OCI-M2 (cell line): Measurements from ENCODE around the gene MYRFL.
"Not testable (repeated sequence)": the region's sequence is repeated elsewhere in the genome, so short reads cannot be mapped to it uniquely, and the experiment has no call there.

Experiments
- DNase-seq: peaks from one replicate; lab custom pipeline; 2025; ENCODE audit not compliant: unreplicated experiment; lab: John Stamatoyannopoulos, UW

The MYRFL gene

GRCh38 chr12:69840727-69841126, 15.7 kb downstream of the MYRFL start:
- DNase-seq, result no peak

DNA sequence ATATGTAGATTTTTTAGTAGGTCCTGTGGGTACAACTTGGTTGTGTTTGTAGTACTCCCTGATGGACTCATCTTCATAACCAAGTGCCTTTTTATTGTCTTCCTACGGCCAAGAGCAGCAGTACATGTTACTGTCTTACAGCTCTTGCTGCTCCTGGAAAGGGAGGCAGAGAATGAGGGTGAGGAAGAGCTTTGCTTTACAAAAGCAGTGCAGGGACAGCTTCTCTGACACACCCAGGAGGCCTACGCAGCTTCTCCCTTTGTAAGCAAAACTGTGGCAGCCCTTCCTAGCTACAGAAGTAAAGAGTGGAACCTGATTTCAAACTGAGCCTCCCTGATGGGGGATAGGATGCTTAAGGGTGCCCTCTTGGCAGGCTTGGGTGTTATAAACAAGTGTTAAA, 18.6 kb downstream of the MYRFL start:
- no peak for DNase-seq

- DNase-seq, result no peak
Measured at GRCh38 chr12:69844416-69844815, 19.4 kb downstream of the MYRFL start.

DNA sequence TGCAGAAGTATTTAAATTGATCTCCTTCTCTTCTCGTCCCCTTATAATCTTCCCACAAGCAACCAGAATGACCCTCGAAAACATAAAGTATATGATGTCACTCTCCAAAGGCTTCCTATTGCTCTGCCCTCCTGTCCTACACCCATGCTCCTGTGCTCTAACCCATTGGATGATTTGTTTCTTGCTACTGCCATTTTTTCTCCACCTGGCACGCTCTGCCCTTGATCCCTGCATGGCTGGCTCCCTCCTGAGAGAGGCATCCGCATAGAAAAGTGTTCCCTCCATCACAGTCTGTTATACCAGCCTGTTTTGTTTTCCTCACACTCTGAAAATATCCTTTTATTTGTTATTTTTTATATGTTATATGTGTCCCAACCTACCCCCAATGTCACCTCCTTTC, 19.8 kb downstream of the MYRFL start:
- DNase-seq, result no peak

DNA sequence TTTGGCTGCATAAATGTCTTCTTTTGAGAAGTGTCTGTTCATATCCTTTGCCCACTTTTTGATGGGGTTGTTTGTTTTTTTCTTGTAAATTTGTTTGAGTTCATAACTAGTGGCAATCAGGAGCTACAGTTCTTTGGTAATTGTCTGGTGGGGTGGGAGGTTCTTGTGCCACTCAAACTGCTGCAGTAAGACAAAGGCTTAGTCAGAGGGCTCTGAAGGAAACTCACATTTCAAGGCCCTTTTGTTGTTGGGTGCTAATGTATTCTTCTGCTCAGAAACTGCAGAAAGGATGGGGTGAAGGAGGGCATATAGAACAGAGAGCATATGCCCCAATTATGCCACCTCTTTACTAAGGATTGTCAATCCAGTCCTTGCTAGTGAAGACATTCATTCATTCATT, 21.9 kb downstream of the MYRFL start:
- no peak for DNase-seq

- no peak for DNase-seq
Measured at GRCh38 chr12:69851976-69852375, 26.9 kb downstream of the MYRFL start.

- not testable (repeated sequence) for DNase-seq
Measured at GRCh38 chr12:69853176-69853961, 28.3 kb downstream of the MYRFL start.

GRCh38 chr12:69866698-69867097, 41.7 kb downstream of the MYRFL start:
- DNase-seq, result no peak

- no peak for DNase-seq
Measured at GRCh38 chr12:69868695-69869094, 43.7 kb downstream of the MYRFL start.

- no peak for DNase-seq
Measured at GRCh38 chr12:69872804-69873203, 47.8 kb downstream of the MYRFL start.

GRCh38 chr12:69873429-69873828, 48.4 kb downstream of the MYRFL start:
- no peak for DNase-seq

DNA sequence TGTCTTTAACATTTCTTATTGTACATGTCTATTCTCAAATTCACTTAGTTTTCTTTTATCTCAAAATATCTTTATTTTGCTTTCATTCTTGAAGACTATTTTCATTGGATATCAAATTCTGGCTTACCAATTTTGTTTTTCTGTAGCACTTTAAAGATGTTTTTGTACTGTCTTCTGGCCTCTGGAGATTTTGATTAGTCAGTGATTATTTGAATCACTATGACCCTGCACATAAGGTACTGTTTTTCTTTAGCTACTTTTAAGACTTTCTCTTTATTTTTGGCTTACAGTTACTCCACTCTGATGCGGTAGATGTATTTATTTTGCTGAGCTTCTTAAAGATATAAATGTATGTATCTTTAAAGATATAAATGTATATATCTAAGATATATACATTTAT, 49.6 kb downstream of the MYRFL start:
- no peak for DNase-seq

DNA sequence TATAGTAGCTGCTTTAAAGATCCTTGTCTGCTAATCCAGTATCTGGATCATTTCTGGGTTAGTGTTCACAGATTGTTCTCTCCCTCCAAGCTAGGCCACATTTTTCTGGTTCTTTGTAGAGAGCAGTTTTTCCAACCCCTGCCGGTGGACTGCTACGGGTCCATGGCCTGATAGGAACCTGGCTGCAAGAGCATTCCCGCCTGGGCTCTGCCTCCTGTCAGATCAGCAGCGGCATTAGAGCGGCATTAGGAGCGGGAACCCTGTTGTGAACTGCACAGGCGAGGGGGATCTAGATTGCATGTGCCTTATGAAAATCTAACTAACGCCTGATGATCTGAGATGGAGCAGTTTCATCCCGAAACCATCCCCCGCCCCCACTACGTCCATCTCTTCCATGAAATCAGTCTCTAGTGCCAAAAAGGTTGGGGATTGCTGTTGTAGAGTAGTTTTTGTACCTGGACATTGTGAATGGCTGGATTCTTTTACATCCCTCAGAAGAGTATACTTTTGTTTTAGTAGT, 50.4 kb downstream of the MYRFL start:
- no peak for DNase-seq

DNA sequence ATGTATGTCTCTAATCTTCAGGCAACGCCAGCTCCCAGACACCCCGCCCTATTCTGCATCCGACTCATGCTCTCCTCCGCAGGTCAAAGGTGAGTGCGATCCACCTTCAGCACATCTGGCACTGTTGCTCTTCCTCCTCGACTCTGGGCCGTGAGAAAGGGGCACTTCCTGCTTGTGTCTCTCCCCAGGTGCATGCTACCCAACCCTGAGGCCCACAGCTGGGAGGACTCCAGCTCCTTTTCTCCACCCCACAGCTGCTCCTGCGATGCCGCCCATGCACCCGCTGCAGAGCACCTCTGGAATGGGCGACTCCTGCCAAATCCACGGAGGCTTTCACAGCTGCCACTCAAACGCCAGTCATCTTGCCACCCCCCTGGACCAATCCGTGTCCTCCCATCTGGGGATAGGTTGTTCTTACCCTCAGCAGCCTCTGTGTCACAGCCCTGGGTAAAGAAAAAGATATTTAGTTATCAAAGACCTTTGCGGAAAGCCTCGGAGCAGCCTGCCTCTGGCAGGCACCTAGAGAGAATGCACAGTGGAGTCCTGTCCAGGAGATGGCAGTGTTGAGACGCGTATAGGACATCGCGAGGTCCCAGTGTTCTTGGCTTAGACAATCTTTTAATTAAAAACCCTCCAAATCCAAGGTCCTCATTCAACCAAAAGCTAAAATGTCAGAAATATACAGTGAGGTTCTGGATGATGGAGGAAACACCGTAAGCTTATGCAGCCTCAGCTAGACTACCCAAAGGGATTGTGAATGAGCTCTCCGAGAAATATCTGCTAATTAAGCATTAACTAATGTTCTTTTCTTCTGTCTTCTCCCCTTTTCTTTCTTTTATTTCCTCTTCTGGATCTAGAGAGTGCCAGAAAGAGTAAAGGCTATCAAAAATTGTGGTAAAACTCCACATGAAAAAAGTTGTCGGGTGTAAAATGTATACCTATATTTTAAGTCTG, 54.3 kb downstream of the MYRFL start:
- peak; percentile 7 for DNase-seq

DNA sequence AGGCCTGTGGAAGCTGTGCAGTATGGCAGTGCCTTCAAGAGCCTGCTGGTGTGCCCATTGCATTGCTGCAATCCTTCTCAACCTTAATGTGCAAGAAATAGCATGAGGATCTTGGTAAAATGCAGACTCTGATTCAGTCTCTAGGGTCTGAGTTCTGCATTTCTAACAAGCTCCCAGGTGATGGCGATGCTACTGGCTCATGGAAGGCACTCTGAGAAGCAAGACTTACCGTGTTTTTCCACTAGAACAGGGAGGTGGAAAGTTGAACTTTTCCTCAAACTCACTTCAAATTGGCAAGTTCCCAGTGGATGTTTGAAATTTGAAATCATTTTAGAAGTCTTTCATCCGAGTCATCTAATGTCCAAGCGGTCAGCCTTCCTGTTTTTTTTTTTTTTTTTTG, 55.5 kb downstream of the MYRFL start:
- no peak for DNase-seq

DNA sequence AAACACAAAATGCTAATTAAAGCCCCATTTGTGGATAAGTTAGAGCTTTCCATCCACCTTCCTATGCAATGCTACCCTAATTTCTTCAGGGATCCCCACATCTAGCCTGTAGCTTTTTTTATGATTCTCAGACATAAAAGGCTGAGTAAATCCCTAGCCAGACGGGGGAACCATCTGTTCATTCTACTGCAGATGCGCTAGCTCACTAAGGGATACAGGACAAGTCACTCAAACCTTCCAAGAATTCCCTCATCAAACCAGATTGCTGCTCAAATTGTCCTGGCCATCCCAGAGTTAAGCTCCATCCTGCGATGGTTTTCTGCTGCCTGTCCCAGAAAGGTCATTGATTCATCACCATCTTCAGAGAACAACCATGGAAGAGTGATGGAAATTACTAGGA, 56.7 kb downstream of the MYRFL start:
- DNase-seq, result no peak

DNA sequence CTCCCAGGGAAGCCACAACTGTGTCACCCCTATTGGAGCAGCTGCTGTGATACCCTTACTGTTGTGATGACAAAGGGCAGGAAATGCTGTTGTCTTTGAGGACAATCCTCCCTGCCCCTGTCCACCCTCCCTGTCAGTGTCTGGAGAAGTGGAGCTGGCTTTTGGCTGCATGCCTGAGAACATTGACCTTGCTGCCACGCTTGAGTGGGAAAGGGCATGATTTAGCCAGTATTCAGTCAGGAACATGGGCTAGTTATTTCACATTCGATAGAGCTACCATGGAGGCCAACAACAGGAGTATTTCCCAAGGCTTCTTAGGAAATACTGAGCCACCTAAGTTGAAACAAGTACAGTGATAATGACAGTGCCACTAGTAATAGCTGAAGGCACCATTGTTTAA, 59.4 kb downstream of the MYRFL start:
- no peak for DNase-seq

DNA sequence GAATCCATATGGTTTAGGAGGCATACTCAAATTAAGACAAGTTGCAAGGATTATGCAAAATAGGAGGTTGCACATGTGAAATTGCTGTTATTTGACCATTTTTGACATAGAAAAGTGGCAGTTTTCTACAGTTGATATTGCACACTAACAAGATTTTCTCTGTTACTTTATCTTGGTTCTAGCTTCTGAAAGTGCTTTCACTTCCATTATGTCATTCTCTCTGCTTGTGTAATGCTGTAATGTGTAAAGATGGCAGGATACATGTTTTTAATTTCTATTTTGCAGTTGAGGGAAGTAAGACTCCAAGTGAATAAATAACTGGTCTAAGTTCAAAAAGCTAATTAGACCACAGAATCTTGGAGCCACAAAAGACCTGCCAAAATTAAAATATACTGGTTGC, 60.6 kb downstream of the MYRFL start:
- DNase-seq, result no peak

DNA sequence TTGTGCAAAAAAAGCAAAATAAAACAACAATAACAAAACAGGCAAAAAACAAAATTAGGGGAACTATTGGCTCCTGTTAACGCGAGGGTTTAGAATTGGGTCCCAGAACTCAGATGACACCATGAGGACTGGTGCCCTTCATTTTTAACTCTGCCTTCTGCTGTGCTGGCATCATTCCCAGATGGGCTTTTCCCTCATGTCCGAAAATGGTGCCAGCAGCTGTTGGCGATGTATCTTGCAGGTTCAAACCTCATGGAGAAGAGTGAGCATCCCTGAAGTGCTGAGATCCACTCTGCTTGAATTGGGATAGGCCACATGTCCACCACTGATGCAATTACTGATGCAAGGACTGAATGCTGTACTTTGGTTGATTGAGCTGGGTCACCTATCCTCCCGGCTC, 61.1 kb downstream of the MYRFL start:
- no peak for DNase-seq

DNA sequence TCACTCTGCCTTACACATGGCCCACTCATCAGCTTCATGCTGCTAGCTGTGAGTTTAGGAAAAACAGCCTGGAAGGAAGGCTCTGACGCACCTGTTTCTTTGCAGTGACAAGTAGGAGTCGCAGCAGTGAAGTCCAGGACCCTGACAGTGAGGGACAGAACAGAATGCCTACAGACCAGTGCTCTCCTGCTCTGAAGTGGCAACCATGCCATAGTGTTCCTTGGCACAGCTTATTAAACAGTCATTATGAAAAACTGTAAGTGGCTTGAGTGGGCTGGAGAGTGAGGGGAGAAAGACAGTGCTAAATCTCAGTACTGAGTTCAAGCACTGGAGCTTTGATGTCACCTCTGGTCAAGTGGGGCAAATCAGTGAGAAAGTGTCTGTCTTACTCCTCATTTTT, 61.7 kb downstream of the MYRFL start:
- DNase-seq, result no peak

GRCh38 chr12:69888901-69889300, 63.9 kb downstream of the MYRFL start:
- no peak for DNase-seq

DNA sequence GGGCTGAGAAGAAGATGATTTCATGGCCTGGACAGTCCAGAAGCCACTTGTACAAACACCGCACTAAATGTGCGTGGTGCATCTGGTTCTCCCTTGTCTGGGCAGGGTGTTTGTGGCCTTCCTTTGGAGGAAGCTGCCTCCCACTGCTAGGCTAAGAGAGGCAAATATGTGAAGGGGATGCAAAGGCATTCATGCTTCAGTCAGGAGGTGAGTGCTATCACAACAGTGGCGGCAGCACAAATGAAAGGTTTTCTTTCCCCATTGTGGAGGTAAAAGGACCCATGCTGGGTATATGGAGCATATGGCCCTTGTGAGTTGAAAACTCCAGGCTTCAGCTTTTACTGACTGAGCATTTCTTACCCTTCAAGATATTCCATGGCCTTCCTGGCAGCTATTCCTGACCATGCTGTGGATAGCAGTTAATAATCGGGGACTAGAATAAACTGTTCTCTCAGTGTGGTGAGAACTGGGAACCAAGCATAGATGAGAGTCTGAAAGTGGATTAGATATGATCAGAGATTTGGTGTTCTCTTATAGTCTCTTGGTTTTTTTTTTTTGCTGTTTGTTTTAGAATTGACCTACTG, 69.9 kb downstream of the MYRFL start:
- no peak for DNase-seq
